GM18870 (cell line): ENCODE data around the gene RIPOR2.

Experiments used
- ATAC-seq: cut with Tn5 transposase; IDR thresholded peaks from one replicate; pipeline ENCODE4 v1.9.1; 2021; ENCODE audit warnings: moderate library complexity; ENCODE audit not compliant: unreplicated experiment

The RIPOR2 gene

GRCh38 chr6:24849713-24850112, 86.0 kb downstream of the RIPOR2 start:
- no peak for ATAC-seq

- ATAC-seq: no peak
Measured at GRCh38 chr6:24848461-24848860, 87.3 kb downstream of the RIPOR2 start.

- no peak for ATAC-seq
Measured at GRCh38 chr6:24847402-24847801, 88.4 kb downstream of the RIPOR2 start.

- no peak for ATAC-seq
Measured at GRCh38 chr6:24845578-24845977, 90.2 kb downstream of the RIPOR2 start.

- ATAC-seq: no peak
Measured at GRCh38 chr6:24844903-24845302, 90.9 kb downstream of the RIPOR2 start.

- ATAC-seq: no peak
Measured at GRCh38 chr6:24844061-24844460, 91.7 kb downstream of the RIPOR2 start.

GRCh38 chr6:24840187-24840586, 95.6 kb downstream of the RIPOR2 start:
- ATAC-seq: no peak

- no peak for ATAC-seq
Measured at GRCh38 chr6:24838994-24839393, 96.8 kb downstream of the RIPOR2 start.

GRCh38 chr6:24838081-24838480, 97.7 kb downstream of the RIPOR2 start:
- no peak for ATAC-seq

- ATAC-seq: no peak
Measured at GRCh38 chr6:24836109-24836508, 99.7 kb downstream of the RIPOR2 start.

GRCh38 chr6:24833711-24834386, 101.9 kb downstream of the RIPOR2 start:
- ATAC-seq: no peak

GRCh38 chr6:24832794-24833193, 103.0 kb downstream of the RIPOR2 start:
- ATAC-seq: no peak

GRCh38 chr6:24831771-24832716, 103.7 kb downstream of the RIPOR2 start:
- ATAC-seq: no peak

GRCh38 chr6:24829657-24830056, 106.1 kb downstream of the RIPOR2 start:
- ATAC-seq: no peak

GRCh38 chr6:24827970-24828369, 107.8 kb downstream of the RIPOR2 start:
- ATAC-seq: no peak

- no peak for ATAC-seq
Measured at GRCh38 chr6:24827162-24827561, 108.6 kb downstream of the RIPOR2 start.

GRCh38 chr6:24825130-24825630, 110.6 kb downstream of the RIPOR2 start:
- no peak for ATAC-seq

- ATAC-seq: no peak
Measured at GRCh38 chr6:24824142-24824938, 111.4 kb downstream of the RIPOR2 start.

GRCh38 chr6:24823185-24823584, 112.6 kb downstream of the RIPOR2 start:
- no peak for ATAC-seq

GRCh38 chr6:24822696-24823095, 113.1 kb downstream of the RIPOR2 start:
- ATAC-seq: no peak

- no peak for ATAC-seq
Measured at GRCh38 chr6:24821860-24822444, 113.8 kb downstream of the RIPOR2 start.
